T47D (cell line): ENCODE results near the gene RSRP1.

Experiments used
- DNase-seq, 2 experiments: peaks; one replicate each; pipeline versions ENCODE4 v3.0.0 to v3.0.0-alpha.2; 2011 to 2012; ENCODE audit warnings: low read depth in 1 of 2, low spot score in 1 of 2
- JUND ChIP-seq: IDR thresholded peaks from 2 replicates; pipeline ENCODE4 v1.6.1; 2012; ENCODE audit warnings: low read depth
- in situ Hi-C: cut with HindIII; loops from 2 replicates; pipeline ENCODE4 v1.10.0; 2016; ENCODE audit warnings: low sequenced_read_pairs, low pct_unique_long_range_greater_than_20kb

Gene RSRP1

DNA sequence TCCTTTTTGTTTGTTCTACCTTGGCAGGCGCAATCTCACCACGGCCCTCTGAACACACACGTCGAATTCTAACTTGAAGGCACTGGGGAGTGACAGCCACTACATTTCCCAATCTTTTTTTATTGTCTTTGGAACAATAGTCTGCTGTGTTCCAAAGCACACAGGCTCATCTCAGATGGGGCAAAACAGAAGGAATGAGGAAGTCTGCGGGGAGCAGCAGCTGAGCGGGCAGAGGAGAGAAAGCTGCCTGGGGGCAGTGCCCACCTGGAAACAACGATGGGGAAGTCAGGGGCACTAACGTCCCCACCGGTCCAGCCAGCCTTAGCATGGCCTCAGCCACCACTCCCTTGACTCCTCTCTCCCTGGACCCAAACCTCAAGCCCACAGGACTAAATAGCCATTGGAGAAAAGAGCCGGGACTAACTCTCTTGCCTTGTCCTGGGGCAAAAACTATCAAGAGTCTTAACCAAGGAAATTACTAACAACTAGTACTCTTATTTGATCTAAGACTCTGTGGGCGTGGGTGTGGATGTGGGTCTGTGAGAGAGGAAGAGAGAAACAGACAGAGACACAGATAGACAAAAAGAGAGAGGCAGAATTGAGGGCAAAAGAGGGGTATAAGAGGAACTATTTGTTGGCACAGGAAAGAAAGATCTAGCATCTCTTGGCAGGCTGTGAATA is 49.1 kb downstream of the RSRP1 start:
- no peak for DNase-seq
- in situ Hi-C loops: no loop called here
- TF ChIP-seq JUND: no peak

DNA sequence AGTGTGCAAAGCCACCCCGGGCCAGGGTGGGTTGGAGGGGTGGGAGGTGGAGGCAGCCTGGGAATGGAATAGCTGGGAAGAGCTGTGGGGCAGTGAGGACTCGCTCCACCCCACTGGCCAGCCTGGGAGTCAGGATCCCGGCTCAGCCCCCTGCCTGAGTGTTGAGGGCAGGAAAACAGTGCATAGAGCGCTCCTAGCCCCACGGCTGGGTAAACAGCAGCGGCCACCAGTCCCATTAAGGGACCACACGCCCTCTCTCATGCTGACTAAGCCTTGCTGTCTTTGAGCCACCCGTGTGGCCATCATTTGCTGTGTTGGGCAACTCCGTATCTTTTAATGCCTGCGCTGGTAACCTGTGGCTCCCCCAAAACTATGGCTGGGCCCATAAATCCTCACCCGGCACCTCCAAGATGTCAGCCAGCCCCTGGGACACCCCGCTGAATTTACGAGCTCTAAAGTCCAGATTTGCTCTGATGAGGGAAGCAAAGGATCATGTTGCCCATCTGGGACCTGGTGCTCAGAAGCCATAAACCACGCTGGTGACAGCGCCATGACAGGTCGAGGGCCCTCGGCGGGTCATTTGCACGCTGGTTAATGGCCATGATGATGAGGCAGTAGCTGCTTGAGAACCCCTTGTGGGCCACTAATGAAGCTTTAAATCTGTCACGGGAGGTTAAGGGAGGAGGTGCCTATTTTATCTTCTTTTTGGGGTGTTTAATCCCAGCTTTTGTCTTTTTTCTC is 49.8 kb downstream of the RSRP1 start:
- no peak for DNase-seq
- TF ChIP-seq JUND: no peak
- in situ Hi-C loops: no loop called here

DNA sequence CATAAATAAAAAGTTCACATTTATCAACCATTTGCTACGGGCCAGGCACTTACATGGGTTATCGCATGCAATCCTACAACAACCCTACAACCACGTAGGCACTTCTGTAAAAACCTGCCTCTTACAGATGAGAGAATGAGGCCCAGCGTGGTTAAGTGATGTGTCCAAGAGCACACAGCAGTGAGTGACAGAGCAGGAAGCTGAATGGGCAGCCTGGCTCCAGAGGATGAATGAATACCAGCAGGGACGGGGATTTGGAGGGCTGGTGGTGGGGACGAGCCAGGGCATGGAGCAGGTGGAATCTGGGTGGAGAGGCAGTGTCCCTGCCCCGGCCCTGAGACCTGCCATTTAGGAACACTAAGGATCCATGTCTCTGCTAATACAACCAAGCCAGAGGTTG is 50.4 kb downstream of the RSRP1 start:
- in situ Hi-C loops: no loop called here
- TF ChIP-seq JUND: no peak
- no peak for DNase-seq

DNA sequence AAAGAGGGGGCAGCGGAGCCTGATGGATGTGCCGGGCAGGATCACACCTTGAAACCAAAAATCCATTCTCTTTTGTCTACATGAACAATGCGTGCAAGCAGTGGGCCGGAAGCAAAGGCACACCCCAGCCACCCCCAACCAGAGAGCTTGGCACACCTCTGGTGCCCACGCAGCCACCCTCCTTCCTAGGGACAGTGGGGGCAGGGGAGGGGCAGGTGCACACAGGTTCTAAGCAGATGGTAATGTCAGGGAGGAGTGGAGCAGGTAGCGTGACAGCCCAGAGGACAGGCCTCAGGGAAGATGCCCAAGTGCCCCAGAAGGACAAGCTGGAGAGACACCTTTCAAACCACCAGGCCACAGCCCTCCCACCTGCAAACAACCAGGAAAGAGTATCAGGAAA is 51.4 kb downstream of the RSRP1 start:
- TF ChIP-seq JUND: no peak

DNA sequence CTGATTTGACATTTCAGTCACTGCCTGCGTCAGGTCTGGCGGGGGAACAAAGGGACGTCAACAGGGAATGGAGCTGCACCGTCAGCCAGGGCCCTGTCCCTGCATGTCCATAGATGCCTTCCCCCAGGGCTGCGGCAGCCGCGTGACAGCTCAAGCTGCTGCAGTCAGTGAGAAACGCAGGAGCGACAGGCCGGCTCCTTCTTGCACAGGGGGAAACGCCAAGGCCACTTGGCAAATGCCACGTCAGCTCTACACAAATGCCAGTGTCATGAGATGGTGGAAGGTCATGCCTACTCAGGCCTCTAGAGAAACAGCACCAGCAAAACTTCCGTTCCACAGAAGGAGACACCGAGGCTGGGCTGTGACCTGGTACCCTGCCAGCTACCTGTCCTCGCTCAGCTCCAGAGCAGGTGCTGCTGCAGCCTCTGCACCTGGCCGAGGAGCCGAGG is 52.7 kb downstream of the RSRP1 start:
- no peak for TF ChIP-seq JUND
- DNase-seq: no peak
- in situ Hi-C loops: no loop called here

More for the DNA sequence above, 51.4 kb downstream of the RSRP1 start:
- DNase-seq: no peak
- in situ Hi-C loops: no loop called here

DNA sequence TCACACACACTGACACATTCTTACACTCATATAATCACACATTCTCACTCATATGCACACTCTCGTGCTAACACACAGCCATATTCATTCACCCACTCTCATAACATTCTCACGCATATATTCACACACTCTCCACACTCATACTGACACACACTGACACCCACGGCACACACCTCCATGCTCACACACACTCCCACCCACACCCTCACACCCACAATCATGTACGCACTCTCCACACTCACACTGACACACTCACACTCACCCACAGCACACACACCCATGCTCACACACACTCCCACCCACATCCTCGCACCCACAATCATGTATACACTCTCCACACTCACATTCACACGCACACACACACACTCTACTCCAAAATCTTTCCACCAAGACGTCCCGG is 53.2 kb downstream of the RSRP1 start:
- in situ Hi-C loops: no loop called here
- no peak for DNase-seq
- no peak for TF ChIP-seq JUND

DNA sequence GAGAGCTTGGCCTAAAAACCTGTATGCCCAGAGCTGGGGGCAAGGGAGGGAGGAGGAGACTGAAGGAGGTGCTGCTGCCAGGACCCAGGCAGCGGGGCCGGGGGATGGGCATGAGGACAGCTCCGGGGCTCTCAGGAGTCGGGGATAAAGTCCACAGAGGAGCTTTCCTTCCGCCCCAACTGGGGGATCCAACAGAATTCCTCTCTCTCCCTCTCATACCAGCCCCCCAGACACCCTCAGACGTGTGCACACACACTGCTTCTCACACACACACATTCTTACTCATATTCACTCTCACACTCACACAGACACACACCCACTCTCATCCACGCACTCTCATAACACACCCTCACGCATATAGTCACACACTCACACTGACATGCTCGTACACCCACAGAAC is 54.0 kb downstream of the RSRP1 start:
- no peak for DNase-seq
- no peak for TF ChIP-seq JUND
- in situ Hi-C loops: no loop called here
